Stomach (tissue), 9 donors: ENCODE data around the gene CD300H. TPM values are rescaled to one million over a fixed set of nuclear protein-coding genes. Genes with fewer than 3 reads are reported as not detected.
"Not testable (repeated sequence)": the region's sequence is repeated elsewhere in the genome, so short reads cannot be mapped to it uniquely, and the experiment has no call there.

ENCODE experiments used
- DNase-seq, 2 donors: peaks; one replicate each; pipeline versions ENCODE4 v3.0.0 to v3.0.0-alpha.2; 2013 to 2019
- H3K27ac ChIP-seq, 5 donors: fragments of 200-600 bp in 4 of 5; sonication (generic) in 4 of 5; one replicate each; pipeline ENCODE4 v1.5.1; 2013 to 2019; ENCODE audit warnings: mild to moderate bottlenecking in 1 of 5, moderate library complexity in 1 of 5
- H3K27me3 ChIP-seq, 3 donors: fragments of 200-600 bp; sonication (generic); one replicate each; pipeline ENCODE4 v1.5.1; 2017 to 2019; ENCODE audit warnings: mixed run types in 1 of 3
- H3K36me3 ChIP-seq, 4 donors: fragments of 200-600 bp; sonication (generic); 1 replicate in 3 of 4; 2 replicates in 1 of 4; pipeline ENCODE4 v1.5.1; 2016 to 2019
- H3K4me1 ChIP-seq, 4 donors: fragments of 200-600 bp; sonication (generic); one replicate each; pipeline ENCODE4 v1.5.1; 2016 to 2019
- H3K4me3 ChIP-seq, 4 donors: fragments of 200-600 bp; sonication (generic) in 3 of 4; one replicate each; pipeline ENCODE4 v1.5.1; 2016 to 2019; ENCODE audit warnings: mild to moderate bottlenecking in 1 of 4
- H3K9me3 ChIP-seq, 4 donors: fragments of 200-600 bp; sonication (generic); one replicate each; pipeline ENCODE4 v1.5.1; 2016 to 2019
- CTCF ChIP-seq, 7 experiments: fragments of 450-650 bp in 4 of 7; fragments of 200-600 bp in 3 of 7; sonication (generic) in 3 of 7; IDR thresholded peaks; one replicate each; pipeline ENCODE4 v1.5.1; 2016 to 2019; ENCODE audit warnings: antibody characterized with exemption in 7 of 7, control low read depth in 2 of 7, mild to moderate bottlenecking in 1 of 7
- EP300 ChIP-seq: sonication (generic); formaldehyde crosslinking; IDR thresholded peaks from one replicate; pipeline ENCODE4 v1.6.1; 2017; ENCODE audit warnings: antibody characterized with exemption
- POLR2A ChIP-seq, 4 donors: fragments of 450-650 bp; IDR thresholded peaks; one replicate each; pipeline ENCODE4 v1.6.1; 2016; ENCODE audit warnings: antibody characterized with exemption in 4 of 4, control low read depth in 2 of 4, mild to moderate bottlenecking in 1 of 4, moderate library complexity in 1 of 4
- POLR2AphosphoS5 ChIP-seq, 3 donors: sonication (generic); formaldehyde crosslinking; IDR thresholded peaks; one replicate each; pipeline ENCODE4 v1.6.1; 2016; ENCODE audit warnings: antibody characterized with exemption in 3 of 3
- WGBS, 5 donors: extraction: QIAGEN DNeasy Blood & Tissue Kit in 3 of 5; methylation state at CpG; one replicate each; pipeline versions ENCODE4 v1.1.5 to v1.1.7; 2013 to 2018; 5-methylcytosine and 5-hydroxymethylcytosine counted together
- intact Hi-C: fragments of 100-400 bp; cut with DNase I; formaldehyde crosslinking; loops from one replicate; pipeline ENCODE4 v1.15.1; 2023; ENCODE audit warnings: low total_unique reads
- polyA plus RNA-seq, 3 donors: library from polyadenylated mRNA; stranded (reverse); fragments of 200-250 nt; gene quantifications; one replicate each; pipeline ENCODE4 v1.2.3, GENCODE V29; 2013
- total RNA-seq, 5 donors: library from RNA; depleted of rRNA; stranded (reverse); fragments of >200 nt; gene quantifications; one replicate each; pipeline versions ENCODE4 v1.1.0 to v1.2.3, GENCODE V29; 2014 to 2016
- donor health status: healthy with polysubstance abuse.
- donor health status: Bipolar disorder and iron deficiency.
- donor health status: healthy.

CD300H gene
- total and polyA plus RNA-seq, 8 donors: not detected

DNA sequence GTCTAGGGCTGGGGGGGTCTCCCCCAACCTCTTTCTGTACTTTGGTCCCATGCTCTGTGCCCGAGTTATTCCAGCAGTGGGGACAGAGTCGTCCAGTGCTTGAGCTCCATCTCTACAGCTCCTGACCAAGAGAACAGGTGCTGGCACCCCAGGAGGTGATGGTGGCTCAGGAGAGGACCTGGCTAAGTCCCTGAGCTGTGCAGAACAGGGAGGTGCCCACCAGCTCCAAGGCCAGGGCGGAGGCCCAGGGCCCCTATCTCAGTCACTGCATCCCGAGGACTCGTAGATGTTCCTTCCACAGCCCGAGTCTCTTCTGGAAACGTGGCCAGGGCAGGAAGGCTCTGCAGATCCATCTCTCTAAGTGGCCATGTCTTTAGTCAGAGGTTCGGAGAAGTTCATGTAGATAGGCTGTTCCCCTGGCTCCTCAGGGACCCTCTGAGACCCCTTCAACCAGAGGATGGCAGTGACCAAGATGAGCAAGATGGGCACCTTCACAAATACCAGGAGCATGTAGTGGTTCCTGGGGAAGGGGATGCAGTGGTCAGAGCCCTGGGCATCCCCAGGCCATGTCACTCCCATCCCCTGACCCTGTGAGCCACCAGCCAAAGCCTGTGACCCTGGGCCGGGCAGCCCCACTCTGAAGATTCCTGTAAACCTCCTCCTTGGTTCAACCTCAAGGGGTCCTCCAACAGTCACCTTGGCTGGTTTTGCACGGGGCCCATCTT, 44.8 kb downstream of the CD300H start:
- TF ChIP-seq EP300: no peak
- TF ChIP-seq CTCF (IDR thresholded peaks at IDR 0.05): no peak
- no peak for TF ChIP-seq POLR2A (IDR thresholded peaks at IDR 0.05)
- TF ChIP-seq POLR2AphosphoS5 (IDR thresholded peaks at IDR 0.05): no peak
- 72 to 80% (median 79%) methylated on average over 10 of the region's 10 CpGs for WGBS, 5 donors
- no peak overlapping the region for H3K4me3 ChIP-seq
- no peaks in the 10 kb centered on the region for H3K36me3 ChIP-seq
- intact Hi-C loops: no loop called here
- peaks cover 0 to 14% (median 9%) of the 10 kb centered on the region in 4 donors for H3K9me3 ChIP-seq
- peak overlapping the region in 2 of 5 donors; percentile 62 to 77 for H3K27ac ChIP-seq
- peak; percentile 0 to 22 for DNase-seq
- H3K4me1 ChIP-seq: no peaks in the 10 kb centered on the region
- peaks cover 0 to 3% (median 0%) of the 10 kb centered on the region in 3 donors for H3K27me3 ChIP-seq

DNA sequence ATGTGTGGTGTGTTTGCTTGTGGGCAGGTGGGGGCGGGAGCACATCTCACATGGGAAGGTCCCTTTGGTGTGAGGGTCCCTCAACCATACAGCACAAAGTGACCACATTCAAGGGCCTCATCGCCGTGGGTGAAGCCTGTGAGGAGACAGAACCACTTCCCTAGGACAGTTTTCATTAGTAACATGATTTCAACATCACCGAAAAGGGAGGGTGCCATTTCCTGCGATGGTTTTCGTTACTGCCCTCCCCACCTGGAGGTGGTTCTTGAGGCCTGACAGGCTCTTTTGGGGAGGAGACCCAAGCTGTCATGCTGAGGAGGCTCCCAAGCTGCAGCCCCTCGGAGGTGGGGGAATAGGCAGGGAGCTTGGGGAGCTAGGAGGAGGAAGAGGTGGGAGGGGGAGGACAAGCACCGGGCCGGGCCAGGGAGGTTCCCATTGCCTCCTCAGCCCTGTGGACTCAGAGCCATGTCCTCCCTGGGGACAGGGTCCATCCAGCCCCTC, 45.6 kb downstream of the CD300H start:
- no peaks in the 10 kb centered on the region for H3K4me1 ChIP-seq
- 69 to 85% (median 78%) methylated on average over 8 to 9 of the region's 9 CpGs for WGBS, 5 donors
- TF ChIP-seq POLR2A (IDR thresholded peaks at IDR 0.05): no peak
- peak in 1 of 2 donors; percentile 25 for DNase-seq
- H3K27me3 ChIP-seq: peaks cover 0 to 3% (median 0%) of the 10 kb centered on the region in 3 donors
- H3K27ac ChIP-seq: peak overlapping the region in 4 of 5 donors; percentile 46 to 77 (median 58)
- H3K36me3 ChIP-seq: no peaks in the 10 kb centered on the region
- peaks cover 0 to 14% (median 9%) of the 10 kb centered on the region in 4 donors for H3K9me3 ChIP-seq
- intact Hi-C loops: no loop called here
- no peak overlapping the region for H3K4me3 ChIP-seq

GRCh38 chr17:74520790-74521480, 46.4 kb downstream of the CD300H start:
- TF ChIP-seq CTCF (IDR thresholded peaks at IDR 0.05) (no peak), EP300 (no peak)
- peak; percentile 14 to 22 for DNase-seq

DNA sequence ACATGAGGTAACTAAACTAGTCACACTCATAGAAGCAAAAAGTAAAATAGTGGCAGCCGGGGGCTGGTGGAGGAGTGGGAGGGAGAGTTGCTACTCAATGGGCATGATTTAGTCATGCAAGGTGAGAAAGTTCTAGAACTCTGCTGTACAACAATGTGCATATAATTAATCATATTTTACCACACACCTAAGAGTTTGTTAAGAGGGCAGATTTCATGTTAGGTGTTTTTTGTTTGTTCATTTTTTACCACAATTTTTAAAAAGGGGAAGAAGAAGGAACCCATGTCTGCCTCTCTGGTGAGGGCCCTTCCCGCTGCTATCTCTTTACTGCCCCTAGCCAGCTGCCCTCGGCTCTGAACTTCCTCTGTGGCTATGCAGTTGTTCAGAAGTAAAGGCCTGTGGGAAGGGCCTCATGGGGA, 47.3 kb downstream of the CD300H start:
- no peak overlapping the region for H3K4me3 ChIP-seq
- peaks cover 0 to 8% (median 3%) of the 10 kb centered on the region in 3 donors for H3K27me3 ChIP-seq
- no peaks in the 10 kb centered on the region for H3K36me3 ChIP-seq
- intact Hi-C loops: no loop called here
- H3K9me3 ChIP-seq: peaks cover 0 to 14% (median 9%) of the 10 kb centered on the region in 4 donors
- H3K27ac ChIP-seq: peak overlapping the region in 3 of 5 donors; percentile 55 to 77 (median 62)
- TF ChIP-seq POLR2A (IDR thresholded peaks at IDR 0.05) (no peak), POLR2AphosphoS5 (IDR thresholded peaks at IDR 0.05) (no peak), EP300 (no peak), CTCF (IDR thresholded peaks at IDR 0.05) (no peak)
- DNase-seq: peak; percentile 16 to 25
- 53 to 67% (median 65%) methylated on average over 3 of the region's 3 CpGs for WGBS, 5 donors
- H3K4me1 ChIP-seq: no peaks in the 10 kb centered on the region

More at GRCh38 chr17:74520790-74521480, 46.4 kb downstream of the CD300H start:
- WGBS, 5 donors: 81 to 88% (median 86%) methylated on average over 21 of the region's 21 CpGs
- intact Hi-C loops: no loop called here
- Histone ChIP-seq H3K4me3 (no peak overlapping the region), H3K27ac (peak overlapping the region in 4 of 5 donors; percentile 46 to 77 (median 58)), H3K27me3 (peaks cover 0 to 8% (median 3%) of the 10 kb centered on the region in 3 donors), H3K36me3 (no peaks in the 10 kb centered on the region), H3K4me1 (no peaks in the 10 kb centered on the region), H3K9me3 (peaks cover 0 to 14% (median 9%) of the 10 kb centered on the region in 4 donors)

DNA sequence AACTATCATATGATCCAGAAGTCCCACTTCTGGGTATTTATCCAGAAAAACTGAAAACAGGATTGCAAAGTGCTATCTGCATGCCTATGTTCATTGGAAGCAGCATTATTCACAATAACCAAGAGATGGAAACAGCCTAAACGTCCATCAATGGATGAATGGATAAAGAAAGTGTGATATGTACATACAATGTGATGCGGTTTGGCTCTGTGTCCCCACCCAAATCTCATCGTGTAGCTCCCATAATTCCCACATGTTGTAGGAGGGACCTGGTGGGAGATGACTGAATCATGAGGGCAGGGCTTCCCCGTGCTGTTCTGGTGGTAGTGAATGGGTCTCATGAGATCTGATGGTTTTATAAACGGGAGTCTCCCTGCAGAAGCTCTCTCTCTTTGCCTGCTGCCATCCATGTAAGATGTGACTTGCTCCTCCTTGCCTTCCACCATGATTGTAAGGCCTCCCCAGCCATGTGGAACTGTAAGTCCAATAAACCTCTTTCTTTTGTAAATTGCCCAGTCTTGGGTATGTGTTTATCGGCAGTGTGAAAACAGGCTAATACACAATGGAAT, 48.8 kb downstream of the CD300H start:
- DNase-seq: peak in 1 of 2 donors; percentile 10
- WGBS, 5 donors: 75 to 82% (median 81%) methylated on average over 6 of the region's 6 CpGs
- H3K4me1 ChIP-seq, H3K9me3 ChIP-seq, intact Hi-C loops, H3K27me3 ChIP-seq, H3K27ac ChIP-seq, H3K36me3 ChIP-seq, H3K4me3 ChIP-seq: not testable (repeated sequence)
